Testis (tissue), 5 donors: ENCODE data around the gene GOLPH3. TPM values are rescaled to one million over a fixed set of nuclear protein-coding genes. Genes with fewer than 3 reads are reported as not detected.
"Not testable (repeated sequence)": the region's sequence is repeated elsewhere in the genome, so short reads cannot be mapped to it uniquely, and the experiment has no call there.

Experiments
- DNase-seq: peaks from one replicate; pipeline ENCODE4 v3.0.0-alpha.2; 2019
- H3K27ac ChIP-seq, 2 donors: fragments of 200-600 bp; sonication (generic); one replicate each; pipeline ENCODE4 v1.5.1; 2019
- H3K27me3 ChIP-seq: fragments of 200-600 bp; sonication (generic); one replicate; pipeline ENCODE4 v1.5.1; 2019
- H3K36me3 ChIP-seq: fragments of 200-600 bp; sonication (generic); one replicate; pipeline ENCODE4 v1.5.1; 2017; ENCODE audit warnings: low read depth; ENCODE audit errors: missing control alignments
- H3K4me1 ChIP-seq: fragments of 200-600 bp; sonication (generic); one replicate; pipeline ENCODE4 v1.5.1; 2019
- H3K4me3 ChIP-seq, 2 donors: fragments of 200-600 bp; sonication (generic); one replicate each; pipeline ENCODE4 v1.5.1; 2017 to 2019
- H3K9me3 ChIP-seq: fragments of 200-600 bp; sonication (generic); one replicate; pipeline ENCODE4 v1.5.1; 2017
- POLR2A ChIP-seq: fragments of 450-650 bp; IDR thresholded peaks from one replicate; pipeline ENCODE4 v1.6.1; 2017; ENCODE audit warnings: antibody characterized with exemption, mild to moderate bottlenecking, moderate library complexity
- WGBS, 2 donors: methylation state at CpG; one replicate each; pipeline ENCODE4 v1.1.5; 2018; 5-methylcytosine and 5-hydroxymethylcytosine counted together
- intact Hi-C: fragments of 100-400 bp; cut with DNase I; formaldehyde crosslinking; loops from one replicate; pipeline ENCODE4 v1.15.1; 2023; ENCODE audit warnings: low total_unique reads
- long read RNA-seq, 2 donors: transcript quantifications; one replicate each; lab custom pipeline, GENCODE V29; 2026
- polyA plus RNA-seq: library from polyadenylated mRNA; stranded (reverse); fragments of 350-450 nt; fragmentation: Illumina TruSeq; extraction: RNeasy Lipid Tissue Mini Kit (QIAGEN cat#74804); gene quantifications from one replicate; pipeline ENCODE4 v1.2.3, GENCODE V29; 2014; ENCODE audit warnings: low read depth, low replicate concordance; ENCODE audit not compliant: insufficient read depth
- total RNA-seq, 2 donors: library from RNA; depleted of rRNA; stranded (reverse); fragments of >200 nt; gene quantifications; one replicate each; pipeline ENCODE4 v1.2.3, GENCODE V29; 2016
- TF ChIP-seq, protein P1 (sequence below), 3 experiments: fragments of 450-650 bp in 2 of 3; fragments of 200-600 bp in 1 of 3; sonication (generic) in 1 of 3; IDR thresholded peaks; one replicate each; pipeline ENCODE4 v1.5.1; 2016 to 2019; ENCODE audit warnings: antibody characterized with exemption in 3 of 3, mild to moderate bottlenecking in 2 of 3, moderate library complexity in 1 of 3

The GOLPH3 gene
- total RNA-seq (100 to 1,000 TPM in 1 of 2 donors, 10 to 100 TPM in 1; 88.7 to 102 TPM), polyA plus RNA-seq (54.2 TPM)
- long read RNA-seq, donor 1, transcript GOLPH3-201 (4 exons, 2,721 nt) = major isoform, 37 of 47 reads
- long read RNA-seq, donor 1, partial matches to known transcripts = 6 of 47 reads
- long read RNA-seq, donor 1, other reads (novel, unspliced or antisense) = 0 of 47 reads
- long read RNA-seq, donor 2, transcript GOLPH3-201 (4 exons, 2,721 nt) = major isoform, 42 of 42 reads
- long read RNA-seq, donor 2, partial matches to known transcripts = 0 of 42 reads
- long read RNA-seq, donor 2, other reads (novel, unspliced or antisense) = 0 of 42 reads

DNA sequence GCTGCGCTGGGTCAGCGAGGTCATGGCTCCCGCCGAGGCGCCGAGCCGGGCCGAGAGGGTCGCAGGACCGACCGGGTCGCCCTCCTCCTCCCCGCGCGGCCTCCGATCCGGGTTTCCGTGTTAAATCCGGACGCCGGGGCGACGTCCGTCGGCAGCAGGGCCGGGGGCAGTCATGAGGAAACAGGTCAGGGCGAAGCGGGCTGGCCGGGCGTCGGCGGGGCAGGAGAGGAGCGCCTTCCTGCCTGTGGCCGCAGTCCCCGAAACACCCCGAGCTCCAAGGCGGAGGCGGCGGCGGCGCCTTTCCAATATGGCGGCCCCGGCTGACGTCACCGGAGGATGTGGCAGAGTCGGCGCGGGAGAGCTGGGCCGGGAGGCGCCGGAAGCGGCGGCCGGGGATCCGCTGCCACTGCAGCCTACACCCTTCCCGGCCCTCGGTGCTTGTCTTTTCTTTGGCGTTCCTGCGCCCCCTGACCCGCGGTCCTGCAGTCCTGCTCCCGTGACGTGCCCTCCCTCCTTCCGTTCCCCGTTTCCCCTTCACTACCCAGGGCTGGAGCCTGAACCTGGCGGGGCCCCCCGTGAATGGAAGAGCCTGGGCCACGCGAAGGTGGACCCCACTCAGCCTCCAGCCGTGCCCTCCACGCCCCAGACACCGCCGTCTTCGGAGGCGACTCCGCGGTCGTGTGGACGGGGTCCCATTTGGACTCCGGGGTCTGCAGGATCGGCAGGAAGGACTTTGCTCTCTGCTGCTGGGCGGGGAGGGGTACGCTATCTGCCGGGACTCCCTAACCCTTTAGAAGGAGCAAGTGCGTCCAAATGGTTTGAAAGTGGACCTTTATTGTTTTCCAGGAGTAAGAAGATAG lies at the start of gene GOLPH3:
TSS of gene GOLPH3 (minus strand) at position 309 of the 860 bp plus-strand sequence. CDS start at position 24, 285 bp downstream.
- intact Hi-C loops = no loop called here
- WGBS, 2 donors = 0 to 1% methylated on average over 7 to 68 of the region's 85 CpGs
- TF ChIP-seq, protein P1, sequence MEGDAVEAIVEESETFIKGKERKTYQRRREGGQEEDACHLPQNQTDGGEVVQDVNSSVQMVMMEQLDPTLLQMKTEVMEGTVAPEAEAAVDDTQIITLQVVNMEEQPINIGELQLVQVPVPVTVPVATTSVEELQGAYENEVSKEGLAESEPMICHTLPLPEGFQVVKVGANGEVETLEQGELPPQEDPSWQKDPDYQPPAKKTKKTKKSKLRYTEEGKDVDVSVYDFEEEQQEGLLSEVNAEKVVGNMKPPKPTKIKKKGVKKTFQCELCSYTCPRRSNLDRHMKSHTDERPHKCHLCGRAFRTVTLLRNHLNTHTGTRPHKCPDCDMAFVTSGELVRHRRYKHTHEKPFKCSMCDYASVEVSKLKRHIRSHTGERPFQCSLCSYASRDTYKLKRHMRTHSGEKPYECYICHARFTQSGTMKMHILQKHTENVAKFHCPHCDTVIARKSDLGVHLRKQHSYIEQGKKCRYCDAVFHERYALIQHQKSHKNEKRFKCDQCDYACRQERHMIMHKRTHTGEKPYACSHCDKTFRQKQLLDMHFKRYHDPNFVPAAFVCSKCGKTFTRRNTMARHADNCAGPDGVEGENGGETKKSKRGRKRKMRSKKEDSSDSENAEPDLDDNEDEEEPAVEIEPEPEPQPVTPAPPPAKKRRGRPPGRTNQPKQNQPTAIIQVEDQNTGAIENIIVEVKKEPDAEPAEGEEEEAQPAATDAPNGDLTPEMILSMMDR (IDR thresholded peaks at IDR 0.05) = peak in 1 of 3 experiments; percentile 10
- peak; percentile 84 for TF ChIP-seq POLR2A

DNA sequence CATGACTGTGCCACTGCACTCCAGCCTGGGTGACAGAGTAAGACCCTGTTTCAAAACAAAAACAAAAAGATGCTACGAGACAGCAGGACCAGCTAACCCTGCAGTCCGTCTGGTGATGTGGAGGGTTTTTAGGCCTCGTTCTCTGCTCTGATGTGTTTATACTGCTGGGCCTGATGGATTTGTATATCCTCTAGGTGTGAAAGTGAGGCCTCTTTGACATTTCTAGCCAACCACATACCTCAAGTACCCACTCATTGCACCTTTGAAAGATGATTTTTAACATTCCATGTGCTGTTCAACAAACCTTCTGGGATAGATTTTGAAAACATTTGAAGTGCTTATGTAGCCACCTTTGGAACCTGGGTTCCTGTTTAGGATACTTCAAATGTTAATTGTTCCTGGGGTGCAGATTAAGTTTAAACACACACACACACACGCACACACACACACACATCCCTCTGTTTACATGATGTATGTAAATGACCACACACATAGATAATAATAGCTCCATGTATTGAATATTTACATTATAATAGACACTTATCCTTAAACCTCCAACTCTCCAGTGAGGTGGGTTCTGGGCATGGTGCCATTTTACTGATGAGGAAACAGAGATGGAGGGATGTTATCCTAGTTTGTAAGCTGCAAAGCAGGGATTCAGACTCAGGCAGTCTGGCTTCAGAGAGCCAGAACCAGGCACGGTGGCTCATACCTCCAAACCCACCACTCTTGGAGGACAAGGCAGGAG lies 48.8 kb upstream of the GOLPH3 start:
- Histone ChIP-seq H3K36me3 (no peaks in the 10 kb centered on the region), H3K9me3 (no peaks in the 10 kb centered on the region), H3K27me3 (no peaks in the 10 kb centered on the region), H3K4me3 (no peak overlapping the region), H3K27ac (no peak overlapping the region), H3K4me1 (peaks cover 5% of the 10 kb centered on the region)
- intact Hi-C loops = no loop called here
- TF ChIP-seq POLR2A = no peak
- TF ChIP-seq, protein P1 (IDR thresholded peaks at IDR 0.05) = no peak
- WGBS, 2 donors = 82 to 84% methylated on average over 5 of the region's 5 CpGs
- DNase-seq = no peak

More for the DNA sequence above, at the start of gene GOLPH3:
- H3K9me3 ChIP-seq = no peaks in the 10 kb centered on the region
- peak within 1 kb of the TSS; percentile 100 for H3K27ac ChIP-seq
- H3K36me3 ChIP-seq = no peaks in the 10 kb centered on the region
- H3K4me1 ChIP-seq = peaks cover 20% of the 10 kb centered on the region
- DNase-seq = peak; percentile 95
- H3K27me3 ChIP-seq = no peaks in the 10 kb centered on the region
- H3K4me3 ChIP-seq = peak within 1 kb of the TSS; percentile 94 to 98

DNA sequence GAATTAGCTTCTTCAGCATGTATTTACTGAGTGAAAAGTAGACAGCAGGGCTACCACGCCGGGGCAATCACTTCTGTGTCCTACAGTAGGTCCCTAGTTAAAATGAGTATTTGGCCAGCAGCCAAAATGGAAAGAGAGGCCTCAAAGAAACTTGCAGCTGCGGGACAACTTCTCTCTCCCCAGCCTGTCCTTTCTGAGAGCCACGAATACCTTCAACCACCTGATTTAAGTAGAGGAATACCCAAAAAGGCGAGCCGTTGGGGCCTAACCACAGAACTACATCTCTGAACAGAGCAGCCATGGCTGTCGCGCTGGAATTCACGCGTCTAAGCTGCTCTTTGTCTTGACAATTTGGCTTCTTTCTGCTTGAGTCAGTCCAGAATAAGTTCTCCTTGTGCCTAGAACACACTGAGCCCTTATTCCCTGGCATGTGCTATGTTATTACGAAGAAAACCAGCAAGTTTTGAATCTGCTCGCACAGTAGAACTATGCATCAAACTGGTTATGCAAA lies 43.8 kb upstream of the GOLPH3 start:
- H3K4me1 ChIP-seq = peaks cover 6% of the 10 kb centered on the region
- H3K4me3 ChIP-seq = no peak overlapping the region
- H3K27ac ChIP-seq = peak overlapping the region; percentile 57 to 79
- no peaks in the 10 kb centered on the region for H3K36me3 ChIP-seq
- WGBS, 2 donors = 31 to 35% methylated on average over 12 of the region's 12 CpGs
- peak; percentile 47 for DNase-seq
- no peak for TF ChIP-seq POLR2A
- TF ChIP-seq, protein P1 (IDR thresholded peaks at IDR 0.05) = no peak
- H3K9me3 ChIP-seq = no peaks in the 10 kb centered on the region
- H3K27me3 ChIP-seq = no peaks in the 10 kb centered on the region
- intact Hi-C loops = no loop called here

DNA sequence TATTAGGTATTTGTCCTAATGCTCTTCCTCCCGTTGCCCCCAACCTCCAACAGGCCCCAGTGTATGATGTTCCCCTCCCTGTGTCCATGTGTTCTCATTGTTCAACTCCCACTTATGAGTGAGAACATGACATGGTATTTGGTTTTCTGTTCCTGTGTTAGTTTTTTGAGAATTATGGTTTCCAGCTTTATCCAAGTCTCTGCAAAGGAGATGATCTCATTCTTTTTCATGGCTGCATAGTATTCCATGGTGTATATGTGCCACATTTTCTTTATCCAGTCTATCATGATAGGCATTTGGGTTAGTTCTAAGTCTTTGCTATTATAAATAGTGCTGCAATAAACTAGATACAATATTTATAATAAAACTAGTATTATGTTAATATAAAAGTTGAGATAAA lies 40.2 kb upstream of the GOLPH3 start:
- DNase-seq, H3K27me3 ChIP-seq, intact Hi-C loops, H3K4me3 ChIP-seq, H3K4me1 ChIP-seq, H3K36me3 ChIP-seq, H3K9me3 ChIP-seq, H3K27ac ChIP-seq: not testable (repeated sequence)
- 83 to 91% methylated on average over 1 of the region's 1 CpG for WGBS, 2 donors
